GM18505 (cell line): ENCODE results near the gene RXRB.
"Not testable (repeated sequence)": the region's sequence is repeated elsewhere in the genome, so short reads cannot be mapped to it uniquely, and the experiment has no call there.

ENCODE experiments used
- ATAC-seq: cut with Tn5 transposase; IDR thresholded peaks from one replicate; pipeline ENCODE4 v1.9.1; 2021; ENCODE audit not compliant: unreplicated experiment
- POLR2A ChIP-seq: IDR thresholded peaks from 4 replicates; pipeline ENCODE4 v1.6.1; 2011; ENCODE audit warnings: borderline replicate concordance; ENCODE audit not compliant: insufficient read depth, insufficient read length; ENCODE audit errors: extremely low read depth

RXRB gene

DNA sequence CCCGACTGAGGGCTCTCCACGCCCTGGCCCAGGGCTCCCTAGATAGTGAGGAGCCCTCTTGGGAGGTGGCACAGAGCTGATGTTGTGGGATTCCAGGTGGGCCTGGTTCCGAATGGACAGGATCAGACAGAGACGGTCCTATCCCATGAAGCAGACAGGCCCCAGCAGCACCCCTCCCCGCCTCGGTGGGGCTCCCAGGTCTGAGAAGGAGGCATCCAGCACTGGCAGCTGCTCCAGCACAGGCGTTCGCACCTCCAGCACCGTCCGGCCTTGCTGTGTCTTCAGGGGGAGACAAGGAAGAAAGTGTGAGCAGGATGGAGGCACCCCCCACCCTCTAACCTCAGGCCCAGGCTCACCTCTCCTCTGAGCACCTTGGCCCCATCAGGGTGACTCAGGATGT, 36.9 kb downstream of the RXRB start:
- ATAC-seq = no peak
- no peak for TF ChIP-seq POLR2A

- TF ChIP-seq POLR2A = no peak
- ATAC-seq = peak; percentile 58
Observed at GRCh38 chr6:33161354-33162331, 38.8 kb downstream of the RXRB start.

DNA sequence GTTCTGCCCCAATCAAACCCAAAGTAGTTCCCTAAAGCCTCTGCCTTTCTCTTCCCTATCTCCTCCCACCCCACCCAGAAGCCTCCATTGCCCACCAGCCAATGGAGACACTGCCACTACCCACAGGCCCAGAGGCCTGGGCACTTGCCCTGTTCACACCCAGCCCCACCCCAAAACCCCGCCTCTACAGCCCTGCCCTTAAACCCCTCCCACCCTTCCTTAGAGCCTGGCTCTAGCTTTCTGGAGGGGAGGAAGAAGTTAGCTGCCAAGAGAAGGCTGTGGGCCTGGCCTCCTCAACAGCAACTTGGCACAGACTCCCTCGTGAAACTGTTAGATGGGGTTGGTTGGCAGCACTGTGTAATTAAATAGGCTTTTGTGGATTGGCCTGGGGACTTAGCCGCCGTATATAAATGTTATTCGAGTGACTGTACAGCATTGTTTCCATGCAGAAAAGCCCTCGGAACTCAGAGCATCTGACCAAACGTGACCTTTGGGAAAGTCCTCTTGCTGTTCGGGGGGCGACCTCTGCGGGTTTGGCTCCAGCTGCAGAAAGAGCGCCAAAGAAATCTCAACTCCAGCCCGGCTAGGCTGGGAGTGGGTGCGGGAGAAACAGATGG, 39.6 kb downstream of the RXRB start:
- ATAC-seq = no peak
- TF ChIP-seq POLR2A = no peak

GRCh38 chr6:33160096-33160495, 40.4 kb downstream of the RXRB start:
- ATAC-seq = no peak
- no peak for TF ChIP-seq POLR2A

DNA sequence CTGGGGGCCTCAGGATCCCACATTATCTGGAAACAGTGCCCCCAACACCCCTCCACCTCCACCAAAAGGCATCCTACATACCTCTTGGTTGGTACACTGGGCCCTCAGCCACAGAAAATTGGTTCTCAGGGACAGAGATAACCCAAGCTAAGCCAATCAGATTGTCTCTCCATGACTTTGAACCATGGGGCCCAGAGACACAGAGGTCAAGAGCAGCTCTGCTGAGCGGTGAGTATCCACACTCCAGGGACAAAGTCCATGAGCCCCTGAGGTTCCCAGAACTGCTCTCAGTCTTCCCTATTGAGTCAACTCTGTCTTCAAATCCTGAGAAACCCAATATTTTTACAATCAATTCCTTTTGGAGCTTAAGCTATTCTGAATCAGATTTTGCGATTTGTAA, 43.5 kb downstream of the RXRB start:
- TF ChIP-seq POLR2A = no peak
- ATAC-seq = no peak

- no peak for TF ChIP-seq POLR2A
- ATAC-seq = no peak
Observed at GRCh38 chr6:33156561-33156960, 43.9 kb downstream of the RXRB start.

- no peak for ATAC-seq
- TF ChIP-seq POLR2A = no peak
Observed at GRCh38 chr6:33154349-33154748, 46.1 kb downstream of the RXRB start.

DNA sequence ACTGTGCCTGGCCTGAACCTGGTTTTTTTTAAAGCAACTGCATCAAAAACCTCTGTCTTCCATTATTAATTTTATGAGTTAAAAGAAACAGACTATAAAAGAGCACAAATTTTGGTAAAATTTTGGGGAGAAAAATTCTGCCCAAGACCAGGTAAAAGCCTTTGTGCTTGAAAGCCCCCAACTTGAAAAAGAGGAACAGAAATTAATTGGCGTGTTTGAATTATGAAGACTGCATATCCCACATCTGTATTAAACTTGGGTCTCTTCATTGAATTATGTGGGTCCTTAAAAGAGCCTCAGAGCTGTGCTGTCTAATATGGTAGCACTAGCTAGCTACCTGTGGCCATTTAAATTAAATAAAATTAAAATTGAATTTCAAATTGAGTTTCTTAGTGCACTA, 49.4 kb downstream of the RXRB start:
- ATAC-seq = no peak
- no peak for TF ChIP-seq POLR2A

DNA sequence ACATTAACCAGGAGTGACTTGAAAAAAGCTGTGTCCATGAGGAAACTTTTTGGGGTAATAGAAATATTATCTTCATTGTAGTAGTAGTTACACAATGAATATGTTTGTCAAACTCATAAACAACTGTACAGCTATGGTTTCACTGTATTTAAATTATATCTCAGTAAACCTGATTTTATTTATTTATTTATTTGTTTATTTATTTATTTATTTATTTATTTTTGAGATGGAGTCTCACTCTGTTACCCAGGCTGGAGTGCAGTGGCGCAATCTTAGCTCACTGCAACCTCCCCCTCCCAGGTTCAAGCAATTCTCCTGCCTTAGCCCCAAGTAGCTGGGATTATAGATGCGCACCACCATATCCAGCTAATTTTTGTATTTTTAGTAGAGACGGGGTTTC, 49.9 kb downstream of the RXRB start:
- ATAC-seq = not testable (repeated sequence)

DNA sequence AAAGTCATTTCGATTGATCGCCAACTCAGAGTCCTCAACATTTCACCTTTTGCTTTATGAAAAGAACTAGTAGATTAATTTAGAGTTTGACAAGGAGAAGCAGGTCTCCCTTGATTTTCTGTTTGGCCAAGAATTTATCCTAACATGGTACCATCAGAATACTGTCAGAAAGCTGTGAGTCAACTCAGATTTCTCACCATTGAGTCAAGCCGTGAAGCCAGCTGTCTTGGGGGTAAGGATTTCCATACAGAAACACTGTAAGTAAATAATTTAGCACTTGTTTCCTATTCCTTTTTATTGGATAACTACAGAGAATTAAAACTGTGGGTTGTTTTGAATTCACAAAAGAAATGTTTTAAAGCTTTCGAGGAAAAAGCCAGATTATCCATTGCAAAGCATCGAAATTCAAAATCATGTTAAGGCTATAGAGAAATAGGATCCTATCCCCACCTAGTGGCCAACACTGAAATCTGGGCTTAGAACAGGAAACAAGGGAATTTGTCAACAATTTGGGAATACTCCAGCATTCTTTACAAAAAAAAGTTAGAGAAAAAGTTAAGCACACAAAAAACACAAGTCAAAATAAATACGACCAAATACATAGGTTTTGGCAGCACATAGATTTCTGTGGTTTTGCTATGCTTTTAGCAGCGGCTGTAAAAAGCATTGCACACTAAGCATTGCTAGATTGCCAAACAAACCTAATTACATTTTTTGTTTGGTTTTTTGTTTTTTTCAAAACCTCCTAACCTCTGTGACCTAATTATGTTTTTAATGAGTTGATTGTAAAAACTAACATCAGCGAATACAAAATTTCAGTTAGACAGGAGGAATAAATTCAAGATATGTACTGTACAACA, 52.4 kb downstream of the RXRB start:
- no peak for TF ChIP-seq POLR2A
- no peak for ATAC-seq

DNA sequence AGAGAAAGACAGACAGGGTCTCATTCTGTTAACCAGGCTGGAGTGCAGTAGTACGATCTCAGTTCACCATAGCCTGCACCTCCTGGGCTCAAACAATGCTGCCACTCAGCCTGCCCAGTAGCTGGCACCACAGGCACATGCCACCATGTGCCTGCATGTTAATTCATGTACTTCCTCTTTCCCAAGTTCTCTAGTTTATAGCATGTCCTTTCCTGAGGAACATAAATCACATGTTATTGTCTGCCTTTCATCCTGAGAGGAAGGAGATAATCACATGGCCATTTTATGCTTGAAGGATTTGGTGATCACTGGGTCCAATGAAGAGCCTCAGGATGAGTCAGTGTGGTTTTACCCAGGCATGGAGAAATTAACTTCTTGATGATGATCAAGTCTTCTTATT, 56.1 kb downstream of the RXRB start:
- ATAC-seq = no peak
- no peak for TF ChIP-seq POLR2A
